Uterus (tissue), 4 donors: ENCODE results near the gene UPK1B. TPM values are rescaled to one million over a fixed set of nuclear protein-coding genes. Genes with fewer than 3 reads are reported as not detected.

Source experiments
- DNase-seq, 2 donors: peaks; one replicate each; pipeline ENCODE4 v3.0.0-alpha.2; 2019 to 2020
- H3K27ac ChIP-seq, 2 donors: fragments of 200-600 bp; sonication (generic); 1 replicate in 1 of 2; 2 replicates in 1 of 2; pipeline ENCODE4 v1.5.1; 2016 to 2018
- H3K27me3 ChIP-seq, 2 donors: fragments of 200-600 bp; sonication (generic); one replicate each; pipeline ENCODE4 v1.5.1; 2018 to 2019; ENCODE audit warnings: control low read depth in 1 of 2
- H3K36me3 ChIP-seq, 2 donors: fragments of 200-600 bp; sonication (generic); one replicate each; pipeline ENCODE4 v1.5.1; 2019; ENCODE audit warnings: control low read depth in 1 of 2
- H3K4me1 ChIP-seq, 2 donors: fragments of 200-600 bp; sonication (generic); one replicate each; pipeline ENCODE4 v1.5.1; 2018 to 2019; ENCODE audit warnings: control low read depth in 1 of 2
- H3K4me3 ChIP-seq, 2 donors: fragments of 200-600 bp; sonication (generic); 1 replicate in 1 of 2; 2 replicates in 1 of 2; pipeline ENCODE4 v1.5.1; 2018 to 2019; ENCODE audit warnings: mild to moderate bottlenecking in 1 of 2
- H3K9me3 ChIP-seq, 2 donors: fragments of 200-600 bp; sonication (generic); one replicate each; pipeline ENCODE4 v1.5.1; 2019; ENCODE audit warnings: control low read depth in 1 of 2
- CTCF ChIP-seq, 4 experiments: fragments of 200-600 bp in 2 of 4; fragments of 450-650 bp in 2 of 4; sonication (generic) in 2 of 4; IDR thresholded peaks; one replicate each; pipeline ENCODE4 v1.5.1; 2016 to 2019; ENCODE audit warnings: antibody characterized with exemption in 4 of 4, mild to moderate bottlenecking in 2 of 4, moderate library complexity in 1 of 4
- POLR2A ChIP-seq, 2 donors: fragments of 450-650 bp; IDR thresholded peaks; one replicate each; pipeline ENCODE4 v1.6.1; 2016; ENCODE audit warnings: antibody characterized with exemption in 2 of 2, mild to moderate bottlenecking in 1 of 2, moderate library complexity in 1 of 2
- intact Hi-C: fragments of 100-400 bp; cut with DNase I; formaldehyde crosslinking; loops from one replicate; pipeline ENCODE4 v1.15.1; 2023; ENCODE audit warnings: low total_unique reads
- total RNA-seq, 4 donors: library from RNA; depleted of rRNA in 3 of 4; stranded (reverse); fragments of >200 nt in 3 of 4; gene quantifications; one replicate each; pipeline versions ENCODE4 v1.1.0 to v1.2.4, GENCODE V29; 2014 to 2023
- donor health status: DM: yes; HTN: yes; CAD: no.

Gene UPK1B
- total RNA-seq, 4 donors from 2014 or later, result 0.30 TPM; not detected in 3

GRCh38 chr3:119205209-119205608 lies 31.8 kb downstream of the UPK1B start:
- Histone ChIP-seq H3K27ac (no peak overlapping the region), H3K4me3 (no peak overlapping the region), H3K36me3 (no peaks in the 10 kb centered on the region), H3K4me1 (no peaks in the 10 kb centered on the region), H3K9me3 (no peaks in the 10 kb centered on the region), H3K27me3 (no peaks in the 10 kb centered on the region)
- TF ChIP-seq POLR2A (IDR thresholded peaks at IDR 0.05) (no peak), CTCF (IDR thresholded peaks at IDR 0.05) (no peak)
- no peak for DNase-seq
- intact Hi-C loops, result no loop called here

- intact Hi-C loops, result no loop called here
- no peak for DNase-seq
- H3K36me3 ChIP-seq, result no peaks in the 10 kb centered on the region
- H3K9me3 ChIP-seq, result no peaks in the 10 kb centered on the region
- no peak overlapping the region for H3K27ac ChIP-seq
- TF ChIP-seq POLR2A (IDR thresholded peaks at IDR 0.05) (no peak), CTCF (IDR thresholded peaks at IDR 0.05) (no peak)
- no peaks in the 10 kb centered on the region for H3K27me3 ChIP-seq
- no peaks in the 10 kb centered on the region for H3K4me1 ChIP-seq
- H3K4me3 ChIP-seq, result no peak overlapping the region
Observed at GRCh38 chr3:119205685-119206084, 32.3 kb downstream of the UPK1B start.

- Histone ChIP-seq H3K27ac (no peak overlapping the region), H3K36me3 (no peaks in the 10 kb centered on the region), H3K27me3 (no peaks in the 10 kb centered on the region), H3K4me3 (no peak overlapping the region), H3K4me1 (no peaks in the 10 kb centered on the region), H3K9me3 (no peaks in the 10 kb centered on the region)
- no peak for DNase-seq
- no peak for TF ChIP-seq CTCF (IDR thresholded peaks at IDR 0.05)
- no peak for TF ChIP-seq POLR2A (IDR thresholded peaks at IDR 0.05)
- intact Hi-C loops, result no loop called here
Observed at GRCh38 chr3:119206611-119207511, 33.5 kb downstream of the UPK1B start.

GRCh38 chr3:119207512-119207875 lies 34.1 kb downstream of the UPK1B start:
- DNase-seq, result no peak
- intact Hi-C loops, result no loop called here
- Histone ChIP-seq H3K4me1 (no peaks in the 10 kb centered on the region), H3K27me3 (no peaks in the 10 kb centered on the region), H3K4me3 (no peak overlapping the region), H3K36me3 (no peaks in the 10 kb centered on the region), H3K9me3 (no peaks in the 10 kb centered on the region), H3K27ac (no peak overlapping the region)
- no peak for TF ChIP-seq CTCF (IDR thresholded peaks at IDR 0.05)
- TF ChIP-seq POLR2A (IDR thresholded peaks at IDR 0.05), result no peak

GRCh38 chr3:119211193-119211592 lies 37.8 kb downstream of the UPK1B start:
- no peak overlapping the region for H3K4me3 ChIP-seq
- H3K27me3 ChIP-seq, result no peaks in the 10 kb centered on the region
- H3K36me3 ChIP-seq, result no peaks in the 10 kb centered on the region
- H3K4me1 ChIP-seq, result no peaks in the 10 kb centered on the region
- TF ChIP-seq CTCF (IDR thresholded peaks at IDR 0.05) (no peak), POLR2A (IDR thresholded peaks at IDR 0.05) (no peak)
- no peak for DNase-seq
- no peaks in the 10 kb centered on the region for H3K9me3 ChIP-seq
- intact Hi-C loops, result no loop called here
- no peak overlapping the region for H3K27ac ChIP-seq
